Measurements from ENCODE around the gene TEAD3.
"Not testable (repeated sequence)": the region's sequence is repeated elsewhere in the genome, so short reads cannot be mapped to it uniquely, and the experiment has no call there.

TEAD3 gene

DNA sequence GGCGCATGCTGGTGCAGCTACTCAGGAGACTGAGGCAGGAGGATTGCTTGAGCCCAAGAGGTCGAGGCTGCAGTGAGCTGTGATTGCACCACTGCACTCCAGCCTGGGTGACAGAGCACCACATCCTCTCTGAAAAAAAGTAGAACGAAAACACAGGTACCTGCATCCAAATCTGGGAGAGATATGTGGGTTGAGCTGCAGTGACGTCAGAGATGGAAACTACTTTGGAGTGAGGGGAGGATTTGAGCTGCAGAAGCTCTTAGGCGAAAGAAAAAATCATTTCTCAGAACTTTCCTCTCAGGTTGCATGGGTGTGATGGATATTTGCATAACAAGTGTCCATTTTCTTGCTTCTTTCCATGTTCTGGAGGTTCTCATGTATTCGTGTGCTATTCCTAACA, 19.8 kb upstream of the TEAD3 start:
- H3K79me1 ChIP-seq (replicated peaks; ENCODE audit: low read length, poor library complexity, severe bottlenecking), result no peaks in the 10 kb centered on the region
- H3K36me3 ChIP-seq (ENCODE audit: control insufficient read depth in 1 of 2, insufficient read depth in 2 of 2, low read depth in 1 of 2, low read length in 2 of 2), result no peaks in the 10 kb centered on the region
- no peak overlapping the region for H2BK15ac ChIP-seq (ENCODE audit: low read depth, poor library complexity, severe bottlenecking)
- H3K14ac ChIP-seq (ENCODE audit: low read length in 2 of 2), result no peak overlapping the region
- H2BK12ac ChIP-seq (ENCODE audit: low read length in 2 of 2), result no peak overlapping the region
- WGBS, result 79% methylated on average over 5 of the region's 6 CpGs
- H3K9ac ChIP-seq (ENCODE audit: low read length), result no peak overlapping the region
- DNase-seq, result no peak
- peak overlapping the region in 1 of 2 experiments; percentile 14 for H3K23ac ChIP-seq (ENCODE audit: low read length in 2 of 2)
- no peak overlapping the region for H2BK120ac ChIP-seq (ENCODE audit: low read depth, low read length)
- H2AFZ ChIP-seq (ENCODE audit: low read depth, low read length), result no peak overlapping the region
- no peak overlapping the region for H4K91ac ChIP-seq (ENCODE audit: low read length)
- no peak overlapping the region for H3K18ac ChIP-seq (ENCODE audit: low read depth in 1 of 2, low read length in 2 of 2)
- H3K9me3 ChIP-seq (ENCODE audit: control insufficient read depth, low read length), result no peaks in the 10 kb centered on the region
- H3K4me1 ChIP-seq (ENCODE audit: control insufficient read depth, insufficient read depth, low read depth, low read length), result peaks cover 4% of the 10 kb centered on the region
- H3K4me3 ChIP-seq (ENCODE audit: insufficient read depth in 1 of 2, low read depth in 1 of 2, low read length in 2 of 2), result no peak overlapping the region
- H3K4ac ChIP-seq (ENCODE audit: low read depth in 1 of 2, low read length in 2 of 2), result no peak overlapping the region
- H3K27ac ChIP-seq (ENCODE audit: low read length, poor library complexity, severe bottlenecking), result no peak overlapping the region
- H3K4me2 ChIP-seq (ENCODE audit: low read length, poor library complexity, severe bottlenecking), result no peak overlapping the region
- H3K27me3 ChIP-seq (ENCODE audit: control insufficient read depth in 1 of 2, insufficient read depth in 1 of 2, low read length in 2 of 2), result peaks cover 10 to 26% of the 10 kb centered on the region in 2 experiments
- no peak overlapping the region for H2BK5ac ChIP-seq (ENCODE audit: low read depth, low read length, poor library complexity, severe bottlenecking)
- H2AK5ac ChIP-seq (ENCODE audit: low read length, severe bottlenecking), result no peak overlapping the region
- H4K8ac ChIP-seq (ENCODE audit: low read length), result no peak overlapping the region

- H3K18ac ChIP-seq (ENCODE audit: low read depth in 1 of 2, low read length in 2 of 2); H2AK5ac ChIP-seq (ENCODE audit: low read length, severe bottlenecking); H3K36me3 ChIP-seq (ENCODE audit: control insufficient read depth in 1 of 2, insufficient read depth in 2 of 2, low read depth in 1 of 2, low read length in 2 of 2); H4K91ac ChIP-seq (ENCODE audit: low read length); H4K8ac ChIP-seq (ENCODE audit: low read length); H3K27ac ChIP-seq (ENCODE audit: low read length, poor library complexity, severe bottlenecking); H3K4ac ChIP-seq (ENCODE audit: low read depth in 1 of 2, low read length in 2 of 2); H3K14ac ChIP-seq (ENCODE audit: low read length in 2 of 2); H3K9ac ChIP-seq (ENCODE audit: low read length); H2AFZ ChIP-seq (ENCODE audit: low read depth, low read length); H3K4me1 ChIP-seq (ENCODE audit: control insufficient read depth, insufficient read depth, low read depth, low read length); H3K4me3 ChIP-seq (ENCODE audit: insufficient read depth in 1 of 2, low read depth in 1 of 2, low read length in 2 of 2); H2BK15ac ChIP-seq (ENCODE audit: low read depth, poor library complexity, severe bottlenecking); H3K9me3 ChIP-seq (ENCODE audit: control insufficient read depth, low read length); H2BK5ac ChIP-seq (ENCODE audit: low read depth, low read length, poor library complexity, severe bottlenecking); H2BK120ac ChIP-seq (ENCODE audit: low read depth, low read length); DNase-seq; H3K23ac ChIP-seq (ENCODE audit: low read length in 2 of 2); H3K79me1 ChIP-seq (replicated peaks; ENCODE audit: low read length, poor library complexity, severe bottlenecking); H3K4me2 ChIP-seq (ENCODE audit: low read length, poor library complexity, severe bottlenecking); H2BK12ac ChIP-seq (ENCODE audit: low read length in 2 of 2): not testable (repeated sequence)
- WGBS, result 87% methylated on average over 6 of the region's 6 CpGs
- peaks cover 17 to 26% of the 10 kb centered on the region in 2 experiments for H3K27me3 ChIP-seq (ENCODE audit: control insufficient read depth in 1 of 2, insufficient read depth in 1 of 2, low read length in 2 of 2)
Measured at GRCh38 chr6:35515939-35516338, 19.1 kb upstream of the TEAD3 start.

DNA sequence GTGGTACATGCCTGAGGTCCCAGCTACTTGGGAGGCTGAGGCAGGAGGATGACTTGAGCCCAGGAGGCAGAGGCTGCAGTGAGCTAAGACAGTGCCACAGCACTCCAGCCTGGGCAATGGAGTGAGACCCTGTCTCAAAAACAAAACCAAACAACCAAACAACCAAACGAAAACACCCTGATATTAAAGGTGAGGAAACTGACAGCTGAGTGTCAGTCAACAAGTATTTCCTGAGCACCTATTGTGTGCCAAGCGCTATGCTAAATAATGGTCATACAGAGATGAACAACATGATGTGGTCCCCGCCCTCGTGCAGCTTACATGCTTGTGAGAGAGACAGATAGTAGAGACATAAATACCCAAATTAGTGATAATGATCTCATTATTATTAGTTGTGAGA, 17.7 kb upstream of the TEAD3 start:
- H2BK15ac ChIP-seq (ENCODE audit: low read depth, poor library complexity, severe bottlenecking), result no peak overlapping the region
- no peak overlapping the region for H3K18ac ChIP-seq (ENCODE audit: low read depth in 1 of 2, low read length in 2 of 2)
- no peak for DNase-seq
- no peak overlapping the region for H4K8ac ChIP-seq (ENCODE audit: low read length)
- no peak overlapping the region for H2AFZ ChIP-seq (ENCODE audit: low read depth, low read length)
- H3K4me1 ChIP-seq (ENCODE audit: control insufficient read depth, insufficient read depth, low read depth, low read length), result peaks cover 5% of the 10 kb centered on the region
- H3K4me2 ChIP-seq (ENCODE audit: low read length, poor library complexity, severe bottlenecking), result no peak overlapping the region
- 84% methylated on average over 4 of the region's 4 CpGs for WGBS
- no peaks in the 10 kb centered on the region for H3K9me3 ChIP-seq (ENCODE audit: control insufficient read depth, low read length)
- no peak overlapping the region for H3K9ac ChIP-seq (ENCODE audit: low read length)
- no peak overlapping the region for H3K14ac ChIP-seq (ENCODE audit: low read length in 2 of 2)
- no peak overlapping the region for H4K91ac ChIP-seq (ENCODE audit: low read length)
- no peak overlapping the region for H2AK5ac ChIP-seq (ENCODE audit: low read length, severe bottlenecking)
- no peaks in the 10 kb centered on the region for H3K36me3 ChIP-seq (ENCODE audit: control insufficient read depth in 1 of 2, insufficient read depth in 2 of 2, low read depth in 1 of 2, low read length in 2 of 2)
- peaks cover 27 to 38% of the 10 kb centered on the region in 2 experiments for H3K27me3 ChIP-seq (ENCODE audit: control insufficient read depth in 1 of 2, insufficient read depth in 1 of 2, low read length in 2 of 2)
- H2BK12ac ChIP-seq (ENCODE audit: low read length in 2 of 2), result no peak overlapping the region
- no peak overlapping the region for H2BK5ac ChIP-seq (ENCODE audit: low read depth, low read length, poor library complexity, severe bottlenecking)
- no peak overlapping the region for H3K23ac ChIP-seq (ENCODE audit: low read length in 2 of 2)
- H3K4ac ChIP-seq (ENCODE audit: low read depth in 1 of 2, low read length in 2 of 2), result no peak overlapping the region
- H3K27ac ChIP-seq (ENCODE audit: low read length, poor library complexity, severe bottlenecking), result no peak overlapping the region
- no peaks in the 10 kb centered on the region for H3K79me1 ChIP-seq (replicated peaks; ENCODE audit: low read length, poor library complexity, severe bottlenecking)
- no peak overlapping the region for H2BK120ac ChIP-seq (ENCODE audit: low read depth, low read length)
- no peak overlapping the region for H3K4me3 ChIP-seq (ENCODE audit: insufficient read depth in 1 of 2, low read depth in 1 of 2, low read length in 2 of 2)

DNA sequence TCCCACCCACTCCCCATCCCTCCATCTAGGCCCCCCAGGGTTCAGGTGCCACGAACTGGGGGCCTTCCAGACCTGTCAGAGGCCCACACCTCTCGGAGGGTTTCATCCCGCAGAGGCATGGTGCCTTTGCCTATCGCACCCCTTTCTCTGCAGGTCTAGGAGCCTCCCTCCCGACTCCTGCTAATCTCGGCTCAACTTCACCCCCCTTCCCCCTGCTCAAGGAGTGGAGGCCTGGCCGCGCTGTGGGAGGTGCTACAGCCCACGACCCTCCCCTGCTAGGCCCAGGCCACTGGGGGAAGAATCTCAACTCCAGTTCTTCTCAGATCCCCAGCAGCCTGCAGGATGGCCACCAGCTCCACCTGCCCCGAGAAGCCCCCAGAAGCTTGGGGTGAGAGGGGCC, 15.9 kb upstream of the TEAD3 start, which contains the start of gene TULP1:
Gene TULP1 (minus strand): TSS at position 157 of the 400 bp plus-strand sequence. CDS start 38 bp downstream, at position 119.
- Histone ChIP-seq H2BK12ac (ENCODE audit: low read length in 2 of 2) (no peak within 1 kb of the TSS), H3K9me3 (ENCODE audit: control insufficient read depth, low read length) (no peaks in the 10 kb centered on the region), H3K27me3 (ENCODE audit: control insufficient read depth in 1 of 2, insufficient read depth in 1 of 2, low read length in 2 of 2) (peaks cover 33 to 47% of the 10 kb centered on the region in 2 experiments), H3K36me3 (ENCODE audit: control insufficient read depth in 1 of 2, insufficient read depth in 2 of 2, low read depth in 1 of 2, low read length in 2 of 2) (no peaks in the 10 kb centered on the region), H2BK120ac (ENCODE audit: low read depth, low read length) (no peak within 1 kb of the TSS), H4K8ac (ENCODE audit: low read length) (no peak within 1 kb of the TSS), H3K79me1 (replicated peaks; ENCODE audit: low read length, poor library complexity, severe bottlenecking) (no peaks in the 10 kb centered on the region), H3K4ac (ENCODE audit: low read depth in 1 of 2, low read length in 2 of 2) (no peak within 1 kb of the TSS), H3K9ac (ENCODE audit: low read length) (no peak within 1 kb of the TSS), H2AK5ac (ENCODE audit: low read length, severe bottlenecking) (no peak within 1 kb of the TSS), H2BK5ac (ENCODE audit: low read depth, low read length, poor library complexity, severe bottlenecking) (no peak within 1 kb of the TSS), H3K27ac (ENCODE audit: low read length, poor library complexity, severe bottlenecking) (no peak within 1 kb of the TSS), H3K18ac (ENCODE audit: low read depth in 1 of 2, low read length in 2 of 2) (peak within 1 kb of the TSS in 1 of 2 experiments; percentile 5), H3K4me1 (ENCODE audit: control insufficient read depth, insufficient read depth, low read depth, low read length) (peaks cover 5% of the 10 kb centered on the region), H3K14ac (ENCODE audit: low read length in 2 of 2) (no peak within 1 kb of the TSS), H3K4me3 (ENCODE audit: insufficient read depth in 1 of 2, low read depth in 1 of 2, low read length in 2 of 2) (no peak within 1 kb of the TSS), H3K23ac (ENCODE audit: low read length in 2 of 2) (no peak within 1 kb of the TSS), H2AFZ (ENCODE audit: low read depth, low read length) (no peak within 1 kb of the TSS), H3K4me2 (ENCODE audit: low read length, poor library complexity, severe bottlenecking) (no peak within 1 kb of the TSS), H2BK15ac (ENCODE audit: low read depth, poor library complexity, severe bottlenecking) (no peak within 1 kb of the TSS), H4K91ac (ENCODE audit: low read length) (no peak within 1 kb of the TSS)
- no peak for DNase-seq
- WGBS, result 67% methylated on average over 9 of the region's 10 CpGs
